Caco-2 (cell line): ENCODE measurements around the gene LMO7. TPM values are rescaled to one million over a fixed set of nuclear protein-coding genes. Genes with fewer than 3 reads are reported as not detected.

ENCODE experiments used
- BruUV-seq: library from RNA; stranded (reverse); fragments of 400-500 nt; replicated peaks from 2 replicates; lab custom pipeline; 2021; lab: Mats Ljungman, UMichigan
- CTCF ChIA-PET: fragments of 300-600 bp; sonication (Branson Sonifier 250); formaldehyde crosslinking; loops from one replicate; lab custom pipeline; 2022; ENCODE audit warnings: antibody characterized with exemption; lab: Charles Lee
- POLR2A ChIA-PET: fragments of 300-600 bp; sonication (Branson Sonifier 250); formaldehyde crosslinking; loops from one replicate; lab custom pipeline; 2022; ENCODE audit warnings: antibody characterized with exemption; lab: Charles Lee
- DNase-seq, 2 experiments: peaks; one replicate each; pipeline versions ENCODE4 v3.0.0 to v3.0.0-alpha.2; 2020 to 2022
- H3K27me3 ChIP-seq: replicated peaks from 2 replicates; pipeline ENCODE4 v1.6.0; 2011; ENCODE audit warnings: low read length; ENCODE audit not compliant: control insufficient read depth, insufficient read depth
- H3K36me3 ChIP-seq: 2 replicates; pipeline ENCODE4 v1.5.1; 2011; ENCODE audit warnings: low read length; ENCODE audit not compliant: control insufficient read depth, insufficient read depth
- H3K4me1 ChIP-seq: fragments of 250-450 bp; sonication (Bioruptor Pico); 2 replicates; pipeline ENCODE4 v1.5.1; 2020; ENCODE audit warnings: mild to moderate bottlenecking
- H3K4me3 ChIP-seq: 2 replicates; pipeline ENCODE4 v1.5.1; 2011; ENCODE audit warnings: low read depth, mild to moderate bottlenecking, control low read depth, low read length
- H3K9me3 ChIP-seq: fragments of 250-450 bp; sonication (Bioruptor Pico); 2 replicates; pipeline ENCODE4 v1.5.1; 2020; ENCODE audit warnings: mild to moderate bottlenecking, moderate library complexity
- H3K27ac Mint-ChIP-seq: one replicate; pipeline ENCODE4 v1.8.0; 2022; ENCODE audit warnings: mixed read lengths; ENCODE audit not compliant: unreplicated experiment
- H3K27me3 Mint-ChIP-seq: one replicate; pipeline ENCODE4 v1.8.0; 2022; ENCODE audit warnings: mixed read lengths; ENCODE audit not compliant: insufficient read depth, unreplicated experiment
- H3K36me3 Mint-ChIP-seq: one replicate; pipeline ENCODE4 v1.8.0; 2022; ENCODE audit warnings: mild to moderate bottlenecking, mixed read lengths; ENCODE audit not compliant: insufficient read depth, unreplicated experiment
- H3K4me1 Mint-ChIP-seq: one replicate; pipeline ENCODE4 v1.8.0; 2022; ENCODE audit warnings: low read depth, mixed read lengths; ENCODE audit not compliant: unreplicated experiment
- H3K4me3 Mint-ChIP-seq: one replicate; pipeline ENCODE4 v1.8.0; 2022; ENCODE audit warnings: mild to moderate bottlenecking, moderate library complexity, mixed read lengths; ENCODE audit not compliant: unreplicated experiment
- H3K9me3 Mint-ChIP-seq: one replicate; pipeline ENCODE4 v1.8.0; 2022; ENCODE audit warnings: mixed read lengths; ENCODE audit not compliant: unreplicated experiment
- intact Hi-C: fragments of 100-400 bp; cut with micrococcal nuclease; formaldehyde crosslinking; loops from one replicate; pipeline ENCODE4 v1.10.0; 2022; ENCODE audit not compliant: unreplicated experiment
- total RNA-seq: library from RNA; stranded (reverse); gene quantifications from 2 replicates; pipeline ENCODE4 v1.2.3, GENCODE V29; 2022
- TF ChIP-seq, protein P1 (sequence below), 2 experiments: fragments of 200-600 bp in 1 of 2; IDR thresholded peaks; 1 replicate in 1 of 2; 2 replicates in 1 of 2; pipeline versions ENCODE4 v1.5.1 to v1.8.0; 2011 to 2022; ENCODE audit warnings: antibody characterized with exemption in 1 of 2, control low read depth in 1 of 2, inconsistent platforms in 1 of 2, low read depth in 1 of 2, low read length in 1 of 2, mild to moderate bottlenecking in 1 of 2, moderate library complexity in 1 of 2; ENCODE audit not compliant: insufficient read depth in 1 of 2, severe bottlenecking in 1 of 2, unreplicated experiment in 1 of 2

The LMO7 gene
- total RNA-seq, 1 experiment from 2014 or later: 209 TPM

DNA sequence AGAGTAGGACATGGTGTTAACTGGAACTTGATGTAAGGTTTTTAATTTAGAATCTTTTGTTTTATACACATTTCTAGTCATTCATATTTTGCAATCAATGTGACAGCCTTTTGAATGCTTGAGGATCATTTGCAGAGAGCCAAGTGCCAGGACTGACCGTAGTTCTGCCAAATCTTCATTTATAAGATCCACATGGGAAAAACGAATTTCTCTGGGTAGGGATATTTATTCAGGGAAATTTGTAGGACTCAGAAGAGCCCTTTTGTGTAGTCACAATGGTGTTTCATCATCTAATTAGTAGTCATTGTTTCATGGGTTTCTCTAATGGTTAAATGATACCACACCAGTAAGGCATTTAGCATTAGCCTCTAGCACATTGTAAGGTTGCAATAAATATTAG is 161.1 kb downstream of the LMO7 start:
- peaks cover 37% of the 10 kb centered on the region for H3K4me1 Mint-ChIP-seq

DNA sequence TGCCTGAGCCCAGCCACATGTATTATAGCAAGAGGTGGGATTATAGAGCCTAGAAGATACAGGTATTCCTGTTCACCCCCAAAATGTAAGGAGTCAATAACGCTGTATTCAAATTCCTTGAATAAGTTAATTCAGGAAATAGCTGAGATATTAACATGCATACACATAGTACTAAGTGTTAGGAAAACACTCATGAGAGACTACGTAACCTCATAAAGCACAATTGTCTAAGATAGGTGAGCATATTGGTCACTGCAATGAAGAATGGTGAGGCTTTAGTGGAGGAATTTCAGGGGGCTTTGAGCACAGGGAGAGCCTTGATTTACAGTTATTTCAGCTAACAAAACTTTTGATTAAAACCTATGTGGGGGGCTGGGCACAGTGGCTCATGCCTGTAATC is 161.6 kb downstream of the LMO7 start:
- H3K4me3 Mint-ChIP-seq: no peak overlapping the region
- no peaks in the 10 kb centered on the region for H3K27me3 ChIP-seq
- H3K4me1 Mint-ChIP-seq: peaks cover 36% of the 10 kb centered on the region
- POLR2A ChIA-PET: no interaction called here
- no peaks in the 10 kb centered on the region for H3K9me3 Mint-ChIP-seq
- CTCF ChIA-PET: no interaction called here
- H3K9me3 ChIP-seq: no peaks in the 10 kb centered on the region
- no peaks in the 10 kb centered on the region for H3K27me3 Mint-ChIP-seq
- H3K4me1 ChIP-seq: peaks cover 39% of the 10 kb centered on the region
- intact Hi-C loops: no loop called here
- no peaks in the 10 kb centered on the region; the same call in 1 of the 2 replicates for H3K36me3 ChIP-seq
- DNase-seq: no peak
- TF ChIP-seq, protein P1, sequence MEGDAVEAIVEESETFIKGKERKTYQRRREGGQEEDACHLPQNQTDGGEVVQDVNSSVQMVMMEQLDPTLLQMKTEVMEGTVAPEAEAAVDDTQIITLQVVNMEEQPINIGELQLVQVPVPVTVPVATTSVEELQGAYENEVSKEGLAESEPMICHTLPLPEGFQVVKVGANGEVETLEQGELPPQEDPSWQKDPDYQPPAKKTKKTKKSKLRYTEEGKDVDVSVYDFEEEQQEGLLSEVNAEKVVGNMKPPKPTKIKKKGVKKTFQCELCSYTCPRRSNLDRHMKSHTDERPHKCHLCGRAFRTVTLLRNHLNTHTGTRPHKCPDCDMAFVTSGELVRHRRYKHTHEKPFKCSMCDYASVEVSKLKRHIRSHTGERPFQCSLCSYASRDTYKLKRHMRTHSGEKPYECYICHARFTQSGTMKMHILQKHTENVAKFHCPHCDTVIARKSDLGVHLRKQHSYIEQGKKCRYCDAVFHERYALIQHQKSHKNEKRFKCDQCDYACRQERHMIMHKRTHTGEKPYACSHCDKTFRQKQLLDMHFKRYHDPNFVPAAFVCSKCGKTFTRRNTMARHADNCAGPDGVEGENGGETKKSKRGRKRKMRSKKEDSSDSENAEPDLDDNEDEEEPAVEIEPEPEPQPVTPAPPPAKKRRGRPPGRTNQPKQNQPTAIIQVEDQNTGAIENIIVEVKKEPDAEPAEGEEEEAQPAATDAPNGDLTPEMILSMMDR (IDR thresholded peaks at IDR 0.05; ENCODE audit: insufficient read depth in 1 of 2, low read depth in 1 of 2, low read length in 1 of 2, severe bottlenecking in 1 of 2, unreplicated experiment in 1 of 2): no peak
- BruUV-seq: no TSS peak
- H3K4me3 ChIP-seq: no peak overlapping the region
- no peak overlapping the region for H3K27ac Mint-ChIP-seq
- peaks cover 80% of the 10 kb centered on the region for H3K36me3 Mint-ChIP-seq

More for the DNA sequence above, 161.1 kb downstream of the LMO7 start:
- no TSS peak for BruUV-seq
- no peaks in the 10 kb centered on the region for H3K27me3 Mint-ChIP-seq
- H3K9me3 Mint-ChIP-seq: no peaks in the 10 kb centered on the region
- intact Hi-C loops: no loop called here
- Histone ChIP-seq H3K4me1 (peaks cover 43% of the 10 kb centered on the region), H3K27me3 (no peaks in the 10 kb centered on the region), H3K4me3 (no peak overlapping the region), H3K36me3 (no peaks in the 10 kb centered on the region; the same call in 1 of the 2 replicates), H3K9me3 (no peaks in the 10 kb centered on the region)
- H3K36me3 Mint-ChIP-seq: peaks cover 80% of the 10 kb centered on the region
- TF ChIP-seq, protein P1 (IDR thresholded peaks at IDR 0.05; ENCODE audit: insufficient read depth in 1 of 2, low read depth in 1 of 2, low read length in 1 of 2, severe bottlenecking in 1 of 2, unreplicated experiment in 1 of 2): no peak
- CTCF ChIA-PET: no interaction called here
- POLR2A ChIA-PET: no interaction called here
- DNase-seq: no peak
- H3K27ac Mint-ChIP-seq: no peak overlapping the region
- H3K4me3 Mint-ChIP-seq: no peak overlapping the region

DNA sequence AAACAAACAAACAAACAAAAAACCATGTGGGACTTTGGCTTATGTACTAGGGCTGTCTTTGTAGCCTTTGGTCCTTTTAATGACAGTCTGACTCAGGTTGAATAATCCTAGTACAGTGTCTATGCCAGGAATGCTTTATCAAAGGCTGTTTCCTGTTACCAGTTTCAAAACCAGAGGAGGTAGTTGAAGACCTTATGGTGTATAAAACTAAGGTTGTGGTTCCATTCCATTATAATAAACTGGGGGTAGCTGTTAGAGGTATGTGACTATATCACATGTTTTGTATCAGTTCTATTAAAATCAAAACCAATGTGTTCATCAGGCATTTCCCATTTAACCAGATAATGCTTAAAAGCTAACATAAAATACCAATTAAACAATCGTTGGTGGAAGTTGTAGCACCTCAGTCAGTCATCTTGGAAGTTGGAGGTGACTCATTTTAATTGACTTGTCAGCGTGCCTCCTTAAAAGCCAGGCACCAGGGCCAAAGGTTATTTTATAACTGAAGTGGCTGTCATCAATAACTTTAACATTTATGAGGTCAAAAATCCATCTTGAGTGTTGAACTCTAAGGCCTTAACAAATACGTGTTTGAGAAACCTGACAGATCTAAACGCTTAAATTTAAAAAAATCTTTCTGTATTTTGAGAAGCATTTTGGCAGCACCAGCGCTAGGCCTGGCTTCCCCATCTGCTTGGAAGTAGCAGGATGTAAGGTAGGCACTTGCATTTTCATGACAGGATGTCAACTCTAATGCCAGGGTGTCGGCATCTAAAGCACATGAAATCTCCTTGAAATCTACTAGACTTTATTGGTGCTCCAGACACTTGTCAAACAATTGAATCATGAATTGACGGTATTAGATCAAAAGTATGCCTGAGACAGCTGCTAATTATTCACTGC is 162.5 kb downstream of the LMO7 start:
- ChIA-PET CTCF (interaction anchor here (1.0 to 2.2 kb wide), 2 partner anchors 38 to 102 kb away, joined by 3 to 18 read pairs; no protein-coding TSS in a partner anchor), POLR2A (no interaction called here)
- no peak overlapping the region for H3K4me3 ChIP-seq
- no TSS peak for BruUV-seq
- TF ChIP-seq, protein P1 (IDR thresholded peaks at IDR 0.05; ENCODE audit: insufficient read depth in 1 of 2, low read depth in 1 of 2, low read length in 1 of 2, severe bottlenecking in 1 of 2, unreplicated experiment in 1 of 2): no peak
- no peak for DNase-seq
- no peaks in the 10 kb centered on the region for H3K27me3 ChIP-seq
- Mint-ChIP-seq H3K4me3 (no peak overlapping the region), H3K9me3 (no peaks in the 10 kb centered on the region), H3K27ac (no peak overlapping the region), H3K4me1 (peaks cover 37% of the 10 kb centered on the region), H3K36me3 (peaks cover 84% of the 10 kb centered on the region), H3K27me3 (no peaks in the 10 kb centered on the region)
- no peaks in the 10 kb centered on the region; the same call in 1 of the 2 replicates for H3K36me3 ChIP-seq
- intact Hi-C loops: no loop called here
- H3K9me3 ChIP-seq: no peaks in the 10 kb centered on the region
- H3K4me1 ChIP-seq: peaks cover 30% of the 10 kb centered on the region
